ENCODE measurements around the gene PRMT1. TPM values are rescaled to one million over a fixed set of nuclear protein-coding genes. Genes with fewer than 3 reads are reported as not detected.
"Not testable (repeated sequence)": the region's sequence is repeated elsewhere in the genome, so short reads cannot be mapped to it uniquely, and the experiment has no call there.

PRMT1 gene
- 372 and 376 TPM in 2 replicates for total RNA-seq

GRCh38 chr19:49677231-49677900, at the start of gene PRMT1:
Gene PRMT1, plus strand, starts transcription at chr19:49677271. Its CDS starts 10 bp downstream, at chr19:49677281.
- ChIA-PET CTCF (interaction anchor here (0.7 to 4.7 kb wide), 4 partner anchors 37 to 452 kb away, joined by 4 to 25 read pairs (median 11); partner anchors contain the start of gene RRAS), POLR2A (interaction anchor here (0.5 to 6.4 kb wide), 26 partner anchors 13 to 1352 kb away, joined by 3 to 97 read pairs (median 7); partner anchors contain the start of genes AKT1S1, ALDH16A1, AP2A1 and ATF5)
- Mint-ChIP-seq H3K4me3 (peak within 1 kb of the TSS; percentile 99), H3K27me3 (no peaks in the 10 kb centered on the region), H3K27ac (peak within 1 kb of the TSS; percentile 99), H3K4me1 (peaks cover 64% of the 10 kb centered on the region), H3K36me3 (ENCODE audit: low read depth) (peaks cover 29% of the 10 kb centered on the region), H3K9me3 (no peaks in the 10 kb centered on the region)
- ATAC-seq (ENCODE audit: low read depth) = peak; percentile 4
- intact Hi-C loops (cut with micrococcal nuclease) = loop anchor here (1.0 to 10.0 kb wide), 10 partner anchors 12 to 1040 kb away; partner anchors contain the start of genes BCL2L12, DBP, GYS1 and IRF3
- peak; percentile 71 for DNase-seq
- TF ChIP-seq CTCF (IDR thresholded peaks at IDR 0.05) = no peak

GRCh38 chr19:49629659-49630058, 47.4 kb upstream of the PRMT1 start:
- no peak for TF ChIP-seq CTCF (IDR thresholded peaks at IDR 0.05)
- H3K4me3 Mint-ChIP-seq = no peak overlapping the region
- ChIA-PET POLR2A (no interaction called here), CTCF (no interaction called here)
- H3K27ac Mint-ChIP-seq = peak overlapping the region; percentile 61
- H3K4me1 Mint-ChIP-seq = no peaks in the 10 kb centered on the region
- peaks cover 28% of the 10 kb centered on the region for H3K36me3 Mint-ChIP-seq (ENCODE audit: low read depth)
- H3K9me3 Mint-ChIP-seq = no peaks in the 10 kb centered on the region
- DNase-seq (no peak), ATAC-seq (ENCODE audit: low read depth) (no peak)
- H3K27me3 Mint-ChIP-seq = no peaks in the 10 kb centered on the region
- intact Hi-C loops (cut with micrococcal nuclease) = no loop called here

GRCh38 chr19:49631014-49631588, 46.0 kb upstream of the PRMT1 start:
- TF ChIP-seq CTCF (IDR thresholded peaks at IDR 0.05) = no peak
- no peak for DNase-seq
- ATAC-seq (ENCODE audit: low read depth) = no peak
- intact Hi-C loops (cut with micrococcal nuclease) = no loop called here
- no peaks in the 10 kb centered on the region for H3K27me3 Mint-ChIP-seq
- peaks cover 20% of the 10 kb centered on the region for H3K36me3 Mint-ChIP-seq (ENCODE audit: low read depth)
- no peaks in the 10 kb centered on the region for H3K9me3 Mint-ChIP-seq
- no peaks in the 10 kb centered on the region for H3K4me1 Mint-ChIP-seq
- ChIA-PET CTCF (no interaction called here), POLR2A (interaction anchor here (1.3 kb wide), 1 partner anchor 10 kb away, joined by 3 read pairs; no protein-coding TSS in a partner anchor)
- H3K27ac Mint-ChIP-seq = peak overlapping the region; percentile 30
- no peak overlapping the region for H3K4me3 Mint-ChIP-seq

DNA sequence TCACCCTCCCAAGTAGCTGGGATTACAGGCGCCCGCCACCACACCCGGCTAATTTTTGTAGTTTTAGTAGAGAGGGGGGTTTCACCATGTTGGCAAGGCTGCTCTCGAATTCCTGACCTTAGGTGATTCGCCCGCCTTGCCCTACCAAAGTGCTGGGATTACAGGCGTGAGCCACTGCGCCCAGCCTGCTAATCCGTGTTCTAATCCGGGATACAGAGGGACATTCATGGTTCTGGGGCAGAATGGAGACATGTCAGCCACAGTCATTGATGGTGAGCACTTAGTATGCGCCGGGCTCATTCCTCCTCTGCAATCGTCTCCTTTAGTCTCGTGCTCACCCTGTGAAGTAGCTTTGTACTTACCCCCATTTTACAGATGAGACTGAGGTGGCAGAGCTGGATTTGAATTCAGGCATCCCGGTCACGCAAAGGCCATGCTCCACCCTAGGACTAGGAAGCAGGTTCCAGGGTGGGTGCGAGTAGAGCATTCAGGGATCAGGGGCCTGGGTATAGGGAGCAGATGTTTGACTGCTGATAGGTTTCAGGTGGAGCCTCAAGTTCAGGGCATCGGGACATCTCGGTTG, 45.4 kb upstream of the PRMT1 start:
- no peak overlapping the region for H3K4me3 Mint-ChIP-seq
- no peaks in the 10 kb centered on the region for H3K4me1 Mint-ChIP-seq
- intact Hi-C loops (cut with micrococcal nuclease) = no loop called here
- no peak overlapping the region for H3K27ac Mint-ChIP-seq
- no peaks in the 10 kb centered on the region for H3K27me3 Mint-ChIP-seq
- no peaks in the 10 kb centered on the region for H3K9me3 Mint-ChIP-seq
- ChIA-PET POLR2A (no interaction called here), CTCF (no interaction called here)
- no peak for ATAC-seq (ENCODE audit: low read depth)
- peaks cover 15% of the 10 kb centered on the region for H3K36me3 Mint-ChIP-seq (ENCODE audit: low read depth)
- no peak for TF ChIP-seq CTCF (IDR thresholded peaks at IDR 0.05)
- no peak for DNase-seq

GRCh38 chr19:49632576-49632975, 44.5 kb upstream of the PRMT1 start:
- no peak for TF ChIP-seq CTCF (IDR thresholded peaks at IDR 0.05)
- Mint-ChIP-seq H3K27ac (no peak overlapping the region), H3K27me3 (no peaks in the 10 kb centered on the region), H3K36me3 (ENCODE audit: low read depth) (peaks cover 7% of the 10 kb centered on the region), H3K4me1 (no peaks in the 10 kb centered on the region), H3K9me3 (no peaks in the 10 kb centered on the region), H3K4me3 (no peak overlapping the region)
- ATAC-seq (ENCODE audit: low read depth) (no peak), DNase-seq (no peak)
- ChIA-PET POLR2A (interaction anchor here (0.6 kb wide), 1 partner anchor 14 kb away, joined by 7 read pairs; no protein-coding TSS in a partner anchor), CTCF (no interaction called here)
- intact Hi-C loops (cut with micrococcal nuclease) = no loop called here

DNA sequence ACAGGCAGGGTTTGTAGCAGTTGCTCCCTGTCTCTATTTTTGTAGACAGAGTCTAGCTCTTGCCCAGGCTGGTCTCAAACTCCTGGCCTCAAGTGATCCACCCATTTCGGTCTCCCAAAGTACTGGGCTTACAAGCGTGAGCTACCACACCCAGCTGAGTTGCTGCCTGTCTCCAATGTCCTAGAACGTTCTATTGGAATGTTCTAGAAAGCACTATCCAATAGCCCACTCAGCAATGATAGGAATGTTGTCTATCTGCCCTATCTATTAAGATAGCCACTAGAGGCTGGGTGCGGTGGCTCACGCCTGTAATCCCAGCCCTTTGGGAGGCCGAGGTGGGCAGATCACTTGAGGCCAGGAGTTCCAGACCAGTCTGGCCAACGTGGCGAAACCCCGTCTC, 43.8 kb upstream of the PRMT1 start:
- intact Hi-C loops (cut with micrococcal nuclease); ATAC-seq (ENCODE audit: low read depth); CTCF ChIA-PET; H3K9me3 Mint-ChIP-seq; H3K27ac Mint-ChIP-seq; H3K4me3 Mint-ChIP-seq; DNase-seq; H3K4me1 Mint-ChIP-seq; H3K36me3 Mint-ChIP-seq (ENCODE audit: low read depth); H3K27me3 Mint-ChIP-seq: not testable (repeated sequence)
- POLR2A ChIA-PET = interaction anchor here (0.6 kb wide), 1 partner anchor 14 kb away, joined by 7 read pairs; no protein-coding TSS in a partner anchor

All from activated B cell treated with CpG ODN at 0.5 μM for 24 hours (primary cell).